Measurements from ENCODE around the gene TTC39C. TPM values are rescaled to one million over a fixed set of nuclear protein-coding genes. Genes with fewer than 3 reads are reported as not detected.
"Not testable (repeated sequence)": the region's sequence is repeated elsewhere in the genome, so short reads cannot be mapped to it uniquely, and the experiment has no call there.

TTC39C gene
- total RNA-seq, 2 experiments from 2014 or later: 31.4 to 47.0 TPM

- BruUV-seq (replicated peaks): no TSS peak
- POLR2A ChIA-PET: interaction anchor here (0.6 kb wide), 2 partner anchors 505 to 1119 kb away, joined by 3 to 4 read pairs; no protein-coding TSS in a partner anchor
- Histone ChIP-seq H3K9me2 (ENCODE audit: insufficient read depth, low read length) (no peaks in the 10 kb centered on the region), H2AFZ (ENCODE audit: low read length) (no peak overlapping the region), H3K4me1 (ENCODE audit: insufficient read depth, low read length, poor library complexity, severe bottlenecking) (peaks cover 18% of the 10 kb centered on the region), H3K27ac (ENCODE audit: low read depth, low read length, poor library complexity, severe bottlenecking) (no peak overlapping the region), H3K4me2 (ENCODE audit: low read length) (no peak overlapping the region), H3K36me3 (ENCODE audit: insufficient read depth, low read length) (no peaks in the 10 kb centered on the region), H3K4me3 (ENCODE audit: low read depth, low read length, poor library complexity, severe bottlenecking) (no peak overlapping the region), H3K79me2 (ENCODE audit: insufficient read depth, low read depth, low read length) (peaks cover 35% of the 10 kb centered on the region), H4K20me1 (ENCODE audit: insufficient read depth, low read length) (0 out of 2 replicates have a peak, but pooled peaks cover 6% of the 10 kb centered on the region), H3K9me3 (ENCODE audit: low read length) (no peaks in the 10 kb centered on the region)
- no peak for DNase-seq (ENCODE audit: low spot score)
- TF ChIP-seq, protein P1, sequence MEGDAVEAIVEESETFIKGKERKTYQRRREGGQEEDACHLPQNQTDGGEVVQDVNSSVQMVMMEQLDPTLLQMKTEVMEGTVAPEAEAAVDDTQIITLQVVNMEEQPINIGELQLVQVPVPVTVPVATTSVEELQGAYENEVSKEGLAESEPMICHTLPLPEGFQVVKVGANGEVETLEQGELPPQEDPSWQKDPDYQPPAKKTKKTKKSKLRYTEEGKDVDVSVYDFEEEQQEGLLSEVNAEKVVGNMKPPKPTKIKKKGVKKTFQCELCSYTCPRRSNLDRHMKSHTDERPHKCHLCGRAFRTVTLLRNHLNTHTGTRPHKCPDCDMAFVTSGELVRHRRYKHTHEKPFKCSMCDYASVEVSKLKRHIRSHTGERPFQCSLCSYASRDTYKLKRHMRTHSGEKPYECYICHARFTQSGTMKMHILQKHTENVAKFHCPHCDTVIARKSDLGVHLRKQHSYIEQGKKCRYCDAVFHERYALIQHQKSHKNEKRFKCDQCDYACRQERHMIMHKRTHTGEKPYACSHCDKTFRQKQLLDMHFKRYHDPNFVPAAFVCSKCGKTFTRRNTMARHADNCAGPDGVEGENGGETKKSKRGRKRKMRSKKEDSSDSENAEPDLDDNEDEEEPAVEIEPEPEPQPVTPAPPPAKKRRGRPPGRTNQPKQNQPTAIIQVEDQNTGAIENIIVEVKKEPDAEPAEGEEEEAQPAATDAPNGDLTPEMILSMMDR (conservative IDR thresholded peaks at IDR 0.05; ENCODE audit: low read length): no peak
- TF ChIP-seq EZH2phosphoT487 (IDR thresholded peaks at IDR 0.05; ENCODE audit: borderline replicate concordance, low read depth, low read length): no peak
- intact Hi-C loops (cut with micrococcal nuclease; ENCODE audit: unreplicated experiment): loop anchor here (5.0 kb wide), 1 partner anchor 51 kb away; no protein-coding TSS in a partner anchor
- CTCF ChIA-PET (ENCODE audit: unreplicated experiment): no interaction called here
These were observed 42.0 kb downstream of the TTC39C start for GRCh38 chr18:24056506-24056905.

DNA sequence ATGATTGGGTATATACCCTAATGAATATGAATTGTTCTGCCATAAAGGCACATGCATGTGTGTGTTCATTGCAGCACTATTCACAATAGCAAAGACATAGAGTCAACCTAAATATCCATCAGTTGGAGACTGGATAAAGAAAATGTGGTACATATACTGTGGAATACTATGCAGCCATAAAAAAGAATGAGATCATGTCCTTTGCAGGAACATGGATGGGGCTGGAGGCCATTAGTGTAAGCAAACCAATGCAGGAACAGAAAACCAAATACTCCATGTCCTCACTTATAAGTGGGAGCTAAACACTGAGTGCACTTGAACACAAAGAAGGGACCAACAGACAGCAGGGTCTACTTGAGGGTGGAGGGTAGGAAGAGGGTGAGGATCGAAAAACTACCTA lies 43.2 kb downstream of the TTC39C start:
- POLR2A ChIA-PET: no interaction called here
- Histone ChIP-seq H3K36me3 (ENCODE audit: insufficient read depth, low read length) (no peaks in the 10 kb centered on the region), H3K4me3 (ENCODE audit: low read depth, low read length, poor library complexity, severe bottlenecking) (no peak overlapping the region), H3K4me2 (ENCODE audit: low read length) (no peak overlapping the region), H3K4me1 (ENCODE audit: insufficient read depth, low read length, poor library complexity, severe bottlenecking) (peaks cover 16% of the 10 kb centered on the region), H3K9me3 (ENCODE audit: low read length) (no peaks in the 10 kb centered on the region), H3K9me2 (ENCODE audit: insufficient read depth, low read length) (no peaks in the 10 kb centered on the region), H2AFZ (ENCODE audit: low read length) (no peak overlapping the region), H3K79me2 (ENCODE audit: insufficient read depth, low read depth, low read length) (peaks cover 35% of the 10 kb centered on the region), H3K27ac (ENCODE audit: low read depth, low read length, poor library complexity, severe bottlenecking) (no peak overlapping the region), H4K20me1 (ENCODE audit: insufficient read depth, low read length) (0 out of 2 replicates have a peak, but pooled peaks cover 9% of the 10 kb centered on the region)
- CTCF ChIA-PET (ENCODE audit: unreplicated experiment): no interaction called here
- TF ChIP-seq, protein P1 (conservative IDR thresholded peaks at IDR 0.05; ENCODE audit: low read length): no peak
- no peak for TF ChIP-seq EZH2phosphoT487 (IDR thresholded peaks at IDR 0.05; ENCODE audit: borderline replicate concordance, low read depth, low read length)
- intact Hi-C loops (cut with micrococcal nuclease; ENCODE audit: unreplicated experiment): loop anchor here (5.0 kb wide), 1 partner anchor 49 kb away; no protein-coding TSS in a partner anchor
- no TSS peak for BruUV-seq (replicated peaks)
- no peak for DNase-seq (ENCODE audit: low spot score)

GRCh38 chr18:24059385-24059784 lies 44.8 kb downstream of the TTC39C start:
- BruUV-seq (replicated peaks); CTCF ChIA-PET (ENCODE audit: unreplicated experiment); H3K9me3 ChIP-seq (ENCODE audit: low read length); DNase-seq (ENCODE audit: low spot score); H2AFZ ChIP-seq (ENCODE audit: low read length); H3K9me2 ChIP-seq (ENCODE audit: insufficient read depth, low read length); H3K4me3 ChIP-seq (ENCODE audit: low read depth, low read length, poor library complexity, severe bottlenecking); H3K4me2 ChIP-seq (ENCODE audit: low read length); H3K27ac ChIP-seq (ENCODE audit: low read depth, low read length, poor library complexity, severe bottlenecking); H3K36me3 ChIP-seq (ENCODE audit: insufficient read depth, low read length): not testable (repeated sequence)
- intact Hi-C loops (cut with micrococcal nuclease; ENCODE audit: unreplicated experiment): loop anchor here (5.0 kb wide), 1 partner anchor 48 kb away; no protein-coding TSS in a partner anchor
- Histone ChIP-seq H3K79me2 (ENCODE audit: insufficient read depth, low read depth, low read length) (peaks cover 36% of the 10 kb centered on the region), H4K20me1 (ENCODE audit: insufficient read depth, low read length) (0 out of 2 replicates have a peak, but pooled peaks cover 10% of the 10 kb centered on the region), H3K4me1 (ENCODE audit: insufficient read depth, low read length, poor library complexity, severe bottlenecking) (peaks cover 16% of the 10 kb centered on the region)
- POLR2A ChIA-PET: interaction anchor here (0.9 kb wide), 1 partner anchor 11 kb away, joined by 3 read pairs; no protein-coding TSS in a partner anchor
